Mesenchymal stem cell (in vitro differentiated cells and primary cell): ENCODE results near the gene FAM114A1.
A peak's percentile ranks its signal among the peaks of the same experiment; 100 is the strongest.

Experiments used
- DNase-seq: peaks from one replicate; pipeline ENCODE4 v3.0.0-alpha.2; 2013
- H2AFZ ChIP-seq: one replicate; pipeline ENCODE4 v1.6.1; 2013; ENCODE audit warnings: low read depth, mild to moderate bottlenecking, control low read depth, inconsistent platforms, low read length, moderate library complexity
- H2AK5ac ChIP-seq: 2 replicates; pipeline ENCODE4 v1.6.1; 2013; ENCODE audit warnings: low read length, moderate library complexity, mild to moderate bottlenecking, inconsistent platforms; ENCODE audit not compliant: severe bottlenecking
- H2BK120ac ChIP-seq: one replicate; pipeline ENCODE4 v1.6.1; 2013; ENCODE audit warnings: low read depth, mild to moderate bottlenecking, inconsistent platforms, low read length, moderate library complexity
- H2BK12ac ChIP-seq, 2 experiments: one replicate each; pipeline ENCODE4 v1.6.1; 2013; ENCODE audit warnings: inconsistent platforms in 2 of 2, low read length in 2 of 2, mild to moderate bottlenecking in 2 of 2, moderate library complexity in 2 of 2, control low read depth in 1 of 2
- H2BK15ac ChIP-seq: one replicate; pipeline ENCODE4 v1.6.1; 2013; ENCODE audit warnings: mild to moderate bottlenecking, low read depth, inconsistent platforms; ENCODE audit not compliant: poor library complexity, severe bottlenecking
- H2BK5ac ChIP-seq: 2 replicates; pipeline ENCODE4 v1.6.1; 2013; ENCODE audit warnings: low read depth, mild to moderate bottlenecking, low read length, control low read depth, inconsistent platforms; ENCODE audit not compliant: poor library complexity, severe bottlenecking
- H3K14ac ChIP-seq, 2 experiments: one replicate each; pipeline ENCODE4 v1.6.1; 2013; ENCODE audit warnings: inconsistent platforms in 2 of 2, low read length in 2 of 2, control low read depth in 1 of 2, mild to moderate bottlenecking in 1 of 2, moderate library complexity in 1 of 2
- H3K18ac ChIP-seq, 2 experiments: one replicate each; pipeline ENCODE4 v1.6.1; 2013; ENCODE audit warnings: inconsistent platforms in 2 of 2, low read length in 2 of 2, control low read depth in 1 of 2, low read depth in 1 of 2, mild to moderate bottlenecking in 1 of 2
- H3K23ac ChIP-seq, 2 experiments: one replicate each; pipeline ENCODE4 v1.6.1; 2013; ENCODE audit warnings: inconsistent platforms in 2 of 2, low read length in 2 of 2, mild to moderate bottlenecking in 2 of 2, moderate library complexity in 2 of 2, control low read depth in 1 of 2
- H3K27ac ChIP-seq: 2 replicates; pipeline ENCODE4 v1.5.1; 2013; ENCODE audit warnings: mild to moderate bottlenecking, moderate library complexity, low read length, control low read depth, inconsistent platforms; ENCODE audit not compliant: poor library complexity, severe bottlenecking
- H3K27me3 ChIP-seq, 2 experiments: 2 replicates each; pipeline versions ENCODE4 v1.6.1 to v1.7.0; 2013; ENCODE audit warnings: low read length in 2 of 2, mild to moderate bottlenecking in 2 of 2, moderate library complexity in 2 of 2, control low read depth in 1 of 2, inconsistent platforms in 1 of 2; ENCODE audit not compliant: control insufficient read depth in 1 of 2, insufficient read depth in 1 of 2
- H3K36me3 ChIP-seq, 2 experiments: 2 replicates each; pipeline versions ENCODE4 v1.6.1 to v1.7.0; 2013; ENCODE audit warnings: low read length in 2 of 2, control low read depth in 1 of 2, inconsistent platforms in 1 of 2, low read depth in 1 of 2, mild to moderate bottlenecking in 1 of 2; ENCODE audit not compliant: insufficient read depth in 2 of 2, control insufficient read depth in 1 of 2
- H3K4ac ChIP-seq, 2 experiments: one replicate each; pipeline ENCODE4 v1.6.1; 2013; ENCODE audit warnings: inconsistent platforms in 2 of 2, low read length in 2 of 2, mild to moderate bottlenecking in 2 of 2, moderate library complexity in 2 of 2, control low read depth in 1 of 2, low read depth in 1 of 2
- H3K4me1 ChIP-seq: 2 replicates; pipeline ENCODE4 v1.6.1; 2013; ENCODE audit warnings: low read depth, low read length, control low read depth; ENCODE audit not compliant: control insufficient read depth, insufficient read depth
- H3K4me2 ChIP-seq: 2 replicates; pipeline ENCODE4 v1.6.1; 2013; ENCODE audit warnings: low read length, mild to moderate bottlenecking, inconsistent platforms; ENCODE audit not compliant: poor library complexity, severe bottlenecking
- H3K4me3 ChIP-seq, 2 experiments: 2 replicates each; pipeline versions ENCODE4 v1.5.1 to v1.7.0; 2013; ENCODE audit warnings: low read length in 2 of 2, mild to moderate bottlenecking in 2 of 2, control low read depth in 1 of 2, low read depth in 1 of 2; ENCODE audit not compliant: insufficient read depth in 1 of 2
- H3K79me1 ChIP-seq: replicated peaks from 2 replicates; pipeline ENCODE4 v1.6.1; 2013; ENCODE audit warnings: mild to moderate bottlenecking, control low read depth, low read length, inconsistent platforms; ENCODE audit not compliant: poor library complexity, severe bottlenecking
- H3K9ac ChIP-seq: 2 replicates; pipeline ENCODE4 v1.7.0; 2013; ENCODE audit warnings: mild to moderate bottlenecking, low read length, moderate library complexity
- H3K9me3 ChIP-seq: 2 replicates; pipeline ENCODE4 v1.7.0; 2013; ENCODE audit warnings: mild to moderate bottlenecking, low read length; ENCODE audit not compliant: control insufficient read depth
- H4K8ac ChIP-seq: one replicate; pipeline ENCODE4 v1.6.1; 2013; ENCODE audit warnings: inconsistent platforms, mild to moderate bottlenecking, low read length, moderate library complexity
- H4K91ac ChIP-seq: one replicate; pipeline ENCODE4 v1.6.1; 2013; ENCODE audit warnings: mild to moderate bottlenecking, low read length, inconsistent platforms
- WGBS: methylation state at CpG from one replicate; pipeline ENCODE4 v1.1.7; 2013; ENCODE audit warnings: mixed read lengths; 5-methylcytosine and 5-hydroxymethylcytosine counted together

The FAM114A1 gene

DNA sequence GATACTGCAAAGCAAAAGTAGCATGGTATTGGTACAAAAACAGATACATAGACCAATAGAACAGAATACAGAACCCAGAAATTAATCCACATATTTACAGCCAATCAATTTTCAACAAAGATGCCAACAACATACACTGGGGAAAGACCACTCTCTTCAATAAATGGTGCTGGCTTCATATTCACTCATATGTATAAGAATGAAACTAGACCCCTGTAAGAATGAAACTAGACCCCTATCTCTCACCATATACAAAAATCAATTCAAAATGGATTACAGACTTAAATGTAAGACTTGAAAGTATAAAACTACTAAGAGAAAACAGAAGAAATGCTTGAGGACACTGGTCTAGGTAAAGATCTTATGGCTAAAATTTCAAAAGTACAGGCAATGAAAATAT is 30.3 kb upstream of the FAM114A1 start:
- Histone ChIP-seq H4K91ac (no peak overlapping the region), H2AFZ (no peak overlapping the region), H3K14ac (no peak overlapping the region), H3K23ac (no peak overlapping the region), H2BK12ac (no peak overlapping the region), H2AK5ac (no peak overlapping the region), H3K9ac (no peak overlapping the region), H3K36me3 (no peaks in the 10 kb centered on the region), H3K9me3 (peaks cover 12% of the 10 kb centered on the region), H3K27ac (no peak overlapping the region), H2BK120ac (no peak overlapping the region), H4K8ac (no peak overlapping the region), H3K18ac (no peak overlapping the region), H3K4me2 (no peak overlapping the region), H3K4me3 (no peak overlapping the region), H3K79me1 (peaks cover 11% of the 10 kb centered on the region), H2BK5ac (no peak overlapping the region), H2BK15ac (no peak overlapping the region), H3K4me1 (no peaks in the 10 kb centered on the region), H3K4ac (no peak overlapping the region), H3K27me3 (no peaks in the 10 kb centered on the region)
- DNase-seq: no peak

DNA sequence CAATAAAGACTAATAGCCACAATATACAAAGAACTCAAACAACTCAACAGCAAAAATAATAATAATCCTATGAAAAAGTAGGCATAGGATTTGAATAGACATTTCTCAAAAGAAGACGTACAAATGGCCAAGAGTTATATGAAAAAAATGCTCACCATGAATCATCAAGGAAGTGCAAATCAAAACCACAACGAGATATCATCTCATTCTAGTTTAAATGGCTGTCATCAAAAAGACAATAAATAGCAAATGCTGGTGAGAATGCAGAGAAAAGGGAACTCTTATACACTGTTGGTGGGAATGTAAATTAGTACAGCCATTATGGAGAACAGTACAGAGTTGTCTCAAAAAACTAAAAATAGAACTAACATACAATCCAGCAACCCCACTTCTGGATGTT is 29.8 kb upstream of the FAM114A1 start:
- Histone ChIP-seq H2BK12ac (no peak overlapping the region), H2AFZ (no peak overlapping the region), H3K4me2 (no peak overlapping the region), H3K4me3 (no peak overlapping the region), H3K18ac (no peak overlapping the region), H3K9ac (no peak overlapping the region), H3K9me3 (peaks cover 12% of the 10 kb centered on the region), H3K27me3 (no peaks in the 10 kb centered on the region), H3K36me3 (no peaks in the 10 kb centered on the region), H2AK5ac (no peak overlapping the region), H3K23ac (no peak overlapping the region), H3K27ac (no peak overlapping the region), H3K4ac (no peak overlapping the region), H2BK120ac (no peak overlapping the region), H2BK15ac (no peak overlapping the region), H4K91ac (no peak overlapping the region), H3K4me1 (no peaks in the 10 kb centered on the region), H4K8ac (no peak overlapping the region), H2BK5ac (no peak overlapping the region), H3K79me1 (peaks cover 6% of the 10 kb centered on the region), H3K14ac (no peak overlapping the region)
- no CpG with 5 or more reads among the region's 2 CpGs for WGBS
- DNase-seq: peak; percentile 39

DNA sequence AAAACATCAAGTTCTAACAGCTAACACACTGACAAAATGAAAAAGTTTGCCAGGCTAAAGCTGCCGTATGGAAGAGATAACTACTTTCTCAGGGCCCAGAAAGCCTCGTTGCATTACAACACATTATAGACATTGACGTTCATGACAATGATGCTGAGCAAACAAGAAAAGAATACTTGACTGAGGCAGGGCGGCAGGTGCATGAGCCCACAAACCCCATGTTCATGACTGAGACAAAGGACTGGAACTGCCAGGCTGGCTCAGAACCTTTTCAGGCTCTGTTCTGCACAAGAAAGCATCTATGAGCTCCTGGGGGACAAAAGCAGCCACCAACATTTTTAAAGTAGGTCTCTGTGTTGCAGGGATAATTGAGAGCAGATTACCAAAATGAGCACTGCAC is 24.6 kb upstream of the FAM114A1 start:
- Histone ChIP-seq H3K27me3 (no peaks in the 10 kb centered on the region), H2BK5ac (no peak overlapping the region), H2BK12ac (no peak overlapping the region), H2BK120ac (no peak overlapping the region), H3K27ac (no peak overlapping the region), H4K8ac (no peak overlapping the region), H3K9ac (no peak overlapping the region), H3K79me1 (peaks cover 5% of the 10 kb centered on the region), H3K4me1 (no peaks in the 10 kb centered on the region), H2AFZ (no peak overlapping the region), H3K4me3 (no peak overlapping the region), H2AK5ac (no peak overlapping the region), H3K18ac (no peak overlapping the region), H3K36me3 (no peaks in the 10 kb centered on the region), H3K9me3 (no peaks in the 10 kb centered on the region), H3K14ac (no peak overlapping the region), H3K4me2 (no peak overlapping the region), H3K23ac (no peak overlapping the region), H2BK15ac (no peak overlapping the region), H4K91ac (no peak overlapping the region), H3K4ac (no peak overlapping the region)
- DNase-seq: no peak
- WGBS: 91% methylated on average over 4 of the region's 4 CpGs

DNA sequence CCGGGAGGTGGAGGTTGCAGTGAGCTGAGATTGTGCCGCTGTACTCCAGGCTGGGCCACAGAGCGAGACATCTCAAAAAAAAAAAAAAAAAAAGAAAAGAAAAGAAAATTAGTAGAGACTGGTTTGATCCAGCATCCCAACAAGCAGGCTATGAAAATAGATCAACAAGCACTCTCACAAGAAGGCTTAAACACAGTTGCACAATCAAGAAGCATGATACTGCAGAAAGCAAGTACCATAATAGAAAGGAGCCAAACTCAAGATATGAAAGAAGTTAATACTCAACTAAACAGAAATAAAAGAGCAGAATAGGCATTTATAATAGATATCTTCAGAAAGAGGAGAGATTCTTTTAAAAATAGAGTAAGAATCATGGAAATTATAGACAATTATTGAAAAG is 21.6 kb upstream of the FAM114A1 start:
- no peak overlapping the region for H2AK5ac ChIP-seq
- H3K4ac ChIP-seq: no peak overlapping the region
- no peaks in the 10 kb centered on the region for H3K4me1 ChIP-seq
- no peak overlapping the region for H3K14ac ChIP-seq
- no peak overlapping the region for H3K4me2 ChIP-seq
- no peaks in the 10 kb centered on the region for H3K9me3 ChIP-seq
- no peak overlapping the region for H3K23ac ChIP-seq
- no peaks in the 10 kb centered on the region for H3K27me3 ChIP-seq
- no peak overlapping the region for H4K91ac ChIP-seq
- no peak overlapping the region for H2AFZ ChIP-seq
- peaks cover 5% of the 10 kb centered on the region for H3K79me1 ChIP-seq
- no peak overlapping the region for H3K18ac ChIP-seq
- no peak overlapping the region for H3K9ac ChIP-seq
- H2BK5ac ChIP-seq: no peak overlapping the region
- DNase-seq: no peak
- WGBS: 92% methylated on average over 1 of the region's 3 CpGs
- H2BK120ac ChIP-seq: no peak overlapping the region
- no peak overlapping the region for H4K8ac ChIP-seq
- H3K27ac ChIP-seq: no peak overlapping the region
- no peak overlapping the region for H2BK12ac ChIP-seq
- no peak overlapping the region for H3K4me3 ChIP-seq
- no peak overlapping the region for H2BK15ac ChIP-seq
- no peaks in the 10 kb centered on the region for H3K36me3 ChIP-seq
